Measurements from ENCODE around the gene WDR45. TPM values are rescaled to one million over a fixed set of nuclear protein-coding genes. Genes with fewer than 3 reads are reported as not detected.

Gene WDR45
- total and polyA plus RNA-seq, 7 donors: 67.3 to 102 (median 85.7) TPM

DNA sequence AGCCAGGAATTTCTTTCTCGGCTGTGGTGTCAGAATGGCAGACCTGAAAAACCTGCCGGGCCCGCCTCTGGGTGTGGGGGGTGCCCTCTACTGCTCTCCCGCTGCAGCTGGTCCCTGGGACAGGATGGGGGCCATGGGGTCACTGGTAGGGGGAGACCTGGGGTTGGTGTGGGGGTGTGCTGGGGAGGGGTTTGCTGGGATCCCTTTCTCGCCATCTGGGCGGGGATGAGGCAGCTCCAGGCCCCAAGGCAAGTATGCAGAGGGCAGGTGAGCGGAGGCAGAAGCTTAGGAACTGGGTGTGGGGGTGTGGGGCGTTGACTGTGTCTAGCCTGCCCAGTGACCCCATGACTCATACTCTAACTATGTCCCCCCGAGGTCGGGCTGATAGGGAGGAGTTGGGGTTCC is 20.0 kb downstream of the WDR45 start:
- no peaks in the 10 kb centered on the region for H3K9me3 ChIP-seq
- no peak overlapping the region for H3K4me3 ChIP-seq
- 77 to 79% (median 78%) methylated on average over 8 to 10 of the region's 10 CpGs for WGBS, 3 donors
- TF ChIP-seq, protein P1, sequence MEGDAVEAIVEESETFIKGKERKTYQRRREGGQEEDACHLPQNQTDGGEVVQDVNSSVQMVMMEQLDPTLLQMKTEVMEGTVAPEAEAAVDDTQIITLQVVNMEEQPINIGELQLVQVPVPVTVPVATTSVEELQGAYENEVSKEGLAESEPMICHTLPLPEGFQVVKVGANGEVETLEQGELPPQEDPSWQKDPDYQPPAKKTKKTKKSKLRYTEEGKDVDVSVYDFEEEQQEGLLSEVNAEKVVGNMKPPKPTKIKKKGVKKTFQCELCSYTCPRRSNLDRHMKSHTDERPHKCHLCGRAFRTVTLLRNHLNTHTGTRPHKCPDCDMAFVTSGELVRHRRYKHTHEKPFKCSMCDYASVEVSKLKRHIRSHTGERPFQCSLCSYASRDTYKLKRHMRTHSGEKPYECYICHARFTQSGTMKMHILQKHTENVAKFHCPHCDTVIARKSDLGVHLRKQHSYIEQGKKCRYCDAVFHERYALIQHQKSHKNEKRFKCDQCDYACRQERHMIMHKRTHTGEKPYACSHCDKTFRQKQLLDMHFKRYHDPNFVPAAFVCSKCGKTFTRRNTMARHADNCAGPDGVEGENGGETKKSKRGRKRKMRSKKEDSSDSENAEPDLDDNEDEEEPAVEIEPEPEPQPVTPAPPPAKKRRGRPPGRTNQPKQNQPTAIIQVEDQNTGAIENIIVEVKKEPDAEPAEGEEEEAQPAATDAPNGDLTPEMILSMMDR (IDR thresholded peaks at IDR 0.05): no peak
- H3K27me3 ChIP-seq (ENCODE audit: insufficient read depth in 3 of 3, low read length in 2 of 3): no peaks in the 10 kb centered on the region
- intact Hi-C loops (cut with DNase I): no loop called here
- no peaks in the 10 kb centered on the region for H3K36me3 ChIP-seq (ENCODE audit: insufficient read depth in 1 of 2, low read depth in 1 of 2)
- ATAC-seq (no peak), DNase-seq (no peak)
- H3K27ac ChIP-seq: no peak overlapping the region
- H3K4me1 ChIP-seq: no peaks in the 10 kb centered on the region

DNA sequence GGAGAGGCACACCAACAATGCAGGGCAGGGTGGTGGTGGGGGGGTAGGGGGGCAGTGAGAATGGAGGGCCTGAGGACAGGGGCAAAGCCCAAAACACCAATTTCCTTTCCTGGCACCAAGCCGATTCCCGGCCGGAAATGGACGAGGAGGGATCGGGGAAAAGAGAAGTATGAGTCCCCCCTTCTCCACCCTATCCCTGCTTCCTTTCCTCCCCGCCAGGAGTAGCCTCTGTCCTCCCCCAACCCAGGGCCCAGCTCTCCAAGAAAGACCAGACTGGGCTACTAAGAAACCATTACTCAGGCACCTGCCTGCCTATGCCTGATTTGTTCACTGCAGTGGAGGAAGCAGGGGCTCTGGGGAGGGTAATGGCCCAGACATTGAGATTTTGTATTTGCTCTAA is 20.5 kb downstream of the WDR45 start:
- TF ChIP-seq, protein P1 (IDR thresholded peaks at IDR 0.05): no peak
- no peak overlapping the region for H3K27ac ChIP-seq
- 60 to 66% (median 63%) methylated on average over 1 to 6 of the region's 6 CpGs for WGBS, 3 donors
- no peaks in the 10 kb centered on the region for H3K27me3 ChIP-seq (ENCODE audit: insufficient read depth in 3 of 3, low read length in 2 of 3)
- H3K9me3 ChIP-seq: no peaks in the 10 kb centered on the region
- no peaks in the 10 kb centered on the region for H3K36me3 ChIP-seq (ENCODE audit: insufficient read depth in 1 of 2, low read depth in 1 of 2)
- H3K4me1 ChIP-seq: no peaks in the 10 kb centered on the region
- no peak for DNase-seq
- ATAC-seq: no peak
- H3K4me3 ChIP-seq: no peak overlapping the region
- intact Hi-C loops (cut with DNase I): no loop called here

DNA sequence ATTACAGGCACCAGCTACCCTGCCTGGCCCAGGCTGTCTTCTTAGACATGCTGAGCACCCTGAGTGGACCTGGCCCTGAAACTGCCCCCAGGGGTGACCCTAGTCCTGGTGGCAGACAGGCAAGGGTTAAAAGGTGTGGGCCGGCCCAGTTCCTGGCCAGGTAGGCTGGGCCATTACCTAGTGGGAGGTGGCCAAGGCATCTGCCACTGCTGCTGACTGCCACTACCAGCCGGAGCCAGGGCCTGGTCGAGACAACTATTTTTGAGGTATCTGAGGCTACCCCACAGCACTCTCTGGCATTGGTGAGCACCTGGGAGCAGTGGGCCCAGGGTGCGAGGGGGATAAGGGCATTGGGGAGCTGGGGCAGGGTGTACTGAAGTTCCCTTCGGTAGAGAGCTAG is 20.9 kb downstream of the WDR45 start, which contains the start of gene CCDC120:
Gene CCDC120, plus strand, starts transcription at position 206 of the 400 bp plus-strand sequence. CDS start 3,043 bp downstream, outside the sequence.
- Histone ChIP-seq H3K4me1 (no peaks in the 10 kb centered on the region), H3K36me3 (ENCODE audit: insufficient read depth in 1 of 2, low read depth in 1 of 2) (no peaks in the 10 kb centered on the region), H3K9me3 (no peaks in the 10 kb centered on the region), H3K4me3 (no peak within 1 kb of the TSS), H3K27me3 (ENCODE audit: insufficient read depth in 3 of 3, low read length in 2 of 3) (no peaks in the 10 kb centered on the region), H3K27ac (no peak within 1 kb of the TSS)
- intact Hi-C loops (cut with DNase I): no loop called here
- 54 to 60% (median 58%) methylated on average over 3 to 5 of the region's 5 CpGs for whole genome bisulfite sequencing, 3 donors
- TF ChIP-seq, protein P1 (IDR thresholded peaks at IDR 0.05): no peak
- no peak for ATAC-seq
- no peak for DNase-seq

DNA sequence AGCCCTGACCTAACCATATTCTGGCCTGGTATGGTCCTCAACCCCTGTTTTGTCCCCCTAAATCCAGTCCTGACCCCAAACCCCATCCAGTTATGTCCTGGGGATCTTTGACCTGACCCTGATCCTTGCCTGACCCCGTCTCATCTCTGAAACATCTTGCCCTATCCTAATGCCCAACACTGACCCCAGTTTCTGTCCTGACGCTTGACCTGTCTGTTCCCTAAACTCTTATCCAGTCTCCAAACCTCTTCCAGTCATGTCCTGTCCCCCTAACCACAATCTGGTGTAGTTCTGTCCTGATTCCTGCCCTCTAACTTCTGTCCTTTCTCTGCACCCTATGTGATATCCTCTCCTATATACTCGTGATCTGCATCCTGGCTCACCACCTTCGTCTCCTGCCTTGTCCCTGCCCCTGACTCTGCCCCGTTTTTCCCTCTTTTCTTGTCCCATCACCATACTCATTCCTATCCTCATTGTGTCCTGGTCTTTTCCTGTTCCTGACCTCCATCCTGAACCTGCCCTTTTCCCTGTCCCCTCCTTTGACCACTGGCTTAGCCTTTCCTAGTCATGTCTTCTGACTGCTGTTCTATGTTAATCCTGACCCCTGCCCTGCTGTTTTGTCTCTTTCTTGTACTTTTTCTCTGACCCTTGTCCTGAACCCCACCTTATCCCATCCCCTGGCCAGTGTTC is 25.5 kb downstream of the WDR45 start:
- ATAC-seq (peak in 1 of 4 donors; percentile 14), DNase-seq (no peak)
- Histone ChIP-seq H3K9me3 (no peaks in the 10 kb centered on the region), H3K27me3 (ENCODE audit: insufficient read depth in 3 of 3, low read length in 2 of 3) (no peaks in the 10 kb centered on the region), H3K4me1 (no peaks in the 10 kb centered on the region), H3K4me3 (peak overlapping the region; percentile 69), H3K27ac (no peak overlapping the region), H3K36me3 (ENCODE audit: insufficient read depth in 1 of 2, low read depth in 1 of 2) (no peaks in the 10 kb centered on the region)
- TF ChIP-seq, protein P1 (IDR thresholded peaks at IDR 0.05): no peak
- intact Hi-C loops (cut with DNase I): no loop called here
- WGBS, 3 donors: 74 to 98% (median 93%) methylated on average over 5 of the region's 5 CpGs

Data from psoas muscle (tissue), 8 donors.